IMR-90 (cell line): ENCODE data around the gene ZNF407.

ENCODE experiments used
- BHLHE40 ChIP-seq: fragments of 150-350 bp; IDR thresholded peaks from 2 replicates; pipeline ENCODE4 v1.6.1; 2016; ENCODE audit warnings: mild to moderate bottlenecking, low read depth, low read length
- CTCF ChIP-seq: conservative IDR thresholded peaks from 2 replicates; pipeline ENCODE4 v1.5.1; 2012; ENCODE audit warnings: mild to moderate bottlenecking, low read depth, low read length, improper control_type of control experiment
- ELK1 ChIP-seq: fragments of 150-350 bp; IDR thresholded peaks from 2 replicates; pipeline ENCODE4 v1.6.1; 2016; ENCODE audit warnings: low read depth, mild to moderate bottlenecking, low read length, moderate library complexity, borderline replicate concordance
- FOS ChIP-seq: fragments of 150-350 bp; IDR thresholded peaks from 2 replicates; pipeline ENCODE4 v1.6.1; 2016; ENCODE audit warnings: low read depth, low read length
- MAFK ChIP-seq: IDR thresholded peaks from 2 replicates; pipeline ENCODE4 v1.6.1; 2012; ENCODE audit warnings: low read depth, low read length, improper control_type of control experiment
- MAZ ChIP-seq: IDR thresholded peaks from 2 replicates; pipeline ENCODE4 v1.6.1; 2012; ENCODE audit warnings: low read depth, mild to moderate bottlenecking, low read length, improper control_type of control experiment, moderate library complexity, borderline replicate concordance
- MXI1 ChIP-seq: IDR thresholded peaks from 2 replicates; pipeline ENCODE4 v1.6.1; 2012; ENCODE audit warnings: low read depth, mild to moderate bottlenecking, low read length, moderate library complexity, borderline replicate concordance
- NFE2L2 ChIP-seq: fragments of 150-350 bp; IDR thresholded peaks from 2 replicates; pipeline ENCODE4 v1.6.1; 2016; ENCODE audit warnings: low read depth, mild to moderate bottlenecking, low read length
- POLR2A ChIP-seq: IDR thresholded peaks from 2 replicates; pipeline ENCODE4 v1.6.1; 2012; ENCODE audit warnings: mild to moderate bottlenecking, low read depth, low read length
- RAD21 ChIP-seq: IDR thresholded peaks from 2 replicates; pipeline ENCODE4 v1.6.1; 2012; ENCODE audit warnings: low read length, improper control_type of control experiment
- RCOR1 ChIP-seq: IDR thresholded peaks from 2 replicates; pipeline ENCODE4 v1.6.1; 2012; ENCODE audit warnings: mild to moderate bottlenecking, low read length, improper control_type of control experiment; ENCODE audit not compliant: insufficient replicate concordance
- RFX5 ChIP-seq: IDR thresholded peaks from 2 replicates; pipeline ENCODE4 v1.8.0; 2012; ENCODE audit warnings: low read depth, mild to moderate bottlenecking, low read length, moderate library complexity
- SMC3 ChIP-seq: fragments of 150-350 bp; IDR thresholded peaks from 2 replicates; pipeline ENCODE4 v1.6.1; 2016; ENCODE audit warnings: low read depth, mild to moderate bottlenecking, antibody characterized with exemption, low read length, moderate library complexity
- USF2 ChIP-seq: fragments of 150-350 bp; IDR thresholded peaks from 2 replicates; pipeline ENCODE4 v1.6.1; 2017; ENCODE audit warnings: mild to moderate bottlenecking, antibody characterized with exemption, low read length, low read depth

GRCh38 chr18:75066021-75066880 is 468.6 kb downstream of the ZNF407 start:
- TF ChIP-seq SMC3, result no peak
- no peak for TF ChIP-seq CTCF
- TF ChIP-seq POLR2A, result no peak
- no peak for TF ChIP-seq BHLHE40
- no peak for TF ChIP-seq USF2
- TF ChIP-seq MXI1, result no peak
- TF ChIP-seq RAD21, result no peak
- TF ChIP-seq RCOR1, result no peak
- no peak for TF ChIP-seq ELK1
- no peak for TF ChIP-seq MAZ
- no peak for TF ChIP-seq RFX5
- no peak for TF ChIP-seq MAFK
- TF ChIP-seq NFE2L2, result no peak
- TF ChIP-seq FOS, result no peak
